ENCODE measurements around the gene NQO1.

The NQO1 gene

GRCh38 chr16:69717066-69717465, 9.3 kb downstream of the NQO1 start:
- DNase-seq (ENCODE audit: low read depth): no peak
- TF ChIP-seq, protein P1, sequence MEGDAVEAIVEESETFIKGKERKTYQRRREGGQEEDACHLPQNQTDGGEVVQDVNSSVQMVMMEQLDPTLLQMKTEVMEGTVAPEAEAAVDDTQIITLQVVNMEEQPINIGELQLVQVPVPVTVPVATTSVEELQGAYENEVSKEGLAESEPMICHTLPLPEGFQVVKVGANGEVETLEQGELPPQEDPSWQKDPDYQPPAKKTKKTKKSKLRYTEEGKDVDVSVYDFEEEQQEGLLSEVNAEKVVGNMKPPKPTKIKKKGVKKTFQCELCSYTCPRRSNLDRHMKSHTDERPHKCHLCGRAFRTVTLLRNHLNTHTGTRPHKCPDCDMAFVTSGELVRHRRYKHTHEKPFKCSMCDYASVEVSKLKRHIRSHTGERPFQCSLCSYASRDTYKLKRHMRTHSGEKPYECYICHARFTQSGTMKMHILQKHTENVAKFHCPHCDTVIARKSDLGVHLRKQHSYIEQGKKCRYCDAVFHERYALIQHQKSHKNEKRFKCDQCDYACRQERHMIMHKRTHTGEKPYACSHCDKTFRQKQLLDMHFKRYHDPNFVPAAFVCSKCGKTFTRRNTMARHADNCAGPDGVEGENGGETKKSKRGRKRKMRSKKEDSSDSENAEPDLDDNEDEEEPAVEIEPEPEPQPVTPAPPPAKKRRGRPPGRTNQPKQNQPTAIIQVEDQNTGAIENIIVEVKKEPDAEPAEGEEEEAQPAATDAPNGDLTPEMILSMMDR (conservative IDR thresholded peaks at IDR 0.05; ENCODE audit: low read depth, low read length): no peak
- no peak overlapping the region for H3K4me3 ChIP-seq (ENCODE audit: low read depth, low read length)

- no peak for DNase-seq (ENCODE audit: low read depth)
- no peak overlapping the region for H3K4me3 ChIP-seq (ENCODE audit: low read depth, low read length)
- TF ChIP-seq, protein P1 (conservative IDR thresholded peaks at IDR 0.05; ENCODE audit: low read depth, low read length): peak; percentile 12
Observed at GRCh38 chr16:69712914-69713581, 13.3 kb downstream of the NQO1 start.

DNA sequence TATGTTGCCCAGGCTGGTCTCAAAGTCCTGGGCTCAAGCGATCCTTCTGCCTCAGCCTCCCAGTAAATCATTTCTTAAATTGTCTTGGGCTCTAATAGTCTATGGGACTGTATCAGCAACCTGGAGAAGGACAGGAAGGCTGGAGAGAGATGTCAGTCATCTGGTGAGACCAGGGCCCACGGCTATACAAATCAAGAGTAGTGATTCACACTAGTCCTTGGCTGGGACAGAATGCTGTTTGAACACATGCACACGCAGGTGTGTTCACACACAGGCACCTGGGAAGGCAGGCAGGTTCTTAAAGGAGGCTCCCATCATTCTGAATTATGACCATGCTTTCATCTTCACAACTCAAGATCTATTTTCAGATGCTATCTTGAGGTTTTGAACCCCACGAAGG, 14.1 kb downstream of the NQO1 start:
- TF ChIP-seq, protein P1 (conservative IDR thresholded peaks at IDR 0.05; ENCODE audit: low read depth, low read length): no peak
- H3K4me3 ChIP-seq (ENCODE audit: low read depth, low read length): no peak overlapping the region
- DNase-seq (ENCODE audit: low read depth): no peak

GRCh38 chr16:69711115-69711740, 15.1 kb downstream of the NQO1 start:
- peak; percentile 78 for DNase-seq (ENCODE audit: low read depth)
- TF ChIP-seq, protein P1 (conservative IDR thresholded peaks at IDR 0.05; ENCODE audit: low read depth, low read length): no peak
- H3K4me3 ChIP-seq (ENCODE audit: low read depth, low read length): no peak overlapping the region

DNA sequence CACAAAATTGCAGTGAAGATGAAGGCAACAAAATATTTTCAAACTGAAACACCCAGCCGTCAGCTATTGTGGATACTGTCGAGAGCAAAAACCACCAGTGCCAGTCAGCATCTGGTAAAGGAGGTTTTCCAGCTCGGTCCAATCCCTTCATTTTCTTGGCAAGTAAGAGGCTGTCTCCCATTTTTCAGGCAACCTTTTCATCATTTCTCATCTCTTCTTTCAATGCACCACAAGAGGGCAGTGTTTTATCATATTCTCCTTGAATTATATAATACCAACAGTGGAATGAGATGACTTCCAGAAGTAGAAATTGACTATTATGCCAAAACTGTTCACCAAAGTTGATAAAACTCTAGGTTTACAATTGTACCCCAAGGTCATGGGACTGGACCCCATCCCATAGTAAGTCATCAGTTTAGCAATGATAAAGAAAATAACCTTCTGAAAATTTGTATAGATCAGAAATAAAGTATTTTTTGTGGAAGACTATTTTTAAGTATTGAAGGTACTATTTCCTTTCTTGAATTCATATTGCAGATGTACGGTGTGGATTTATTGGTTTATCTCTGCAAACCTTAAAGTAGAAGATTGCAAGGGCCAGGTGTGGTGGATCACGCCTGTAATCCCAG, 16.8 kb downstream of the NQO1 start:
- H3K4me3 ChIP-seq (ENCODE audit: low read depth, low read length): no peak overlapping the region
- peak; percentile 81 for DNase-seq (ENCODE audit: low read depth)
- TF ChIP-seq, protein P1 (conservative IDR thresholded peaks at IDR 0.05; ENCODE audit: low read depth, low read length): peak; percentile 62

- H3K4me3 ChIP-seq (ENCODE audit: low read depth, low read length): no peak overlapping the region
- no peak for DNase-seq (ENCODE audit: low read depth)
- TF ChIP-seq, protein P1 (conservative IDR thresholded peaks at IDR 0.05; ENCODE audit: low read depth, low read length): no peak
Observed at GRCh38 chr16:69707920-69708683, 18.3 kb downstream of the NQO1 start.

Measured in choroid plexus epithelial cell (primary cell).